ENCODE measurements around the gene SLC5A12. TPM values are rescaled to one million over a fixed set of nuclear protein-coding genes. Genes with fewer than 3 reads are reported as not detected.

SLC5A12 gene
- polyA plus RNA-seq, 1 donor (not counting 4 experiments of a cell fraction or from before 2014, with no cell fraction given): not detected

GRCh38 chr11:26757995-26758394 lies 36.1 kb upstream of the SLC5A12 start:
- H3K27ac ChIP-seq (ENCODE audit: control insufficient read depth, insufficient read depth, low read length): no peak overlapping the region
- no peak overlapping the region for H3K4me3 ChIP-seq (ENCODE audit: control insufficient read depth in 2 of 3, extremely low read depth in 1 of 3, insufficient read depth in 2 of 3, low read depth in 1 of 3, low read length in 3 of 3)
- no peaks in the 10 kb centered on the region for H3K36me3 ChIP-seq (ENCODE audit: control insufficient read depth in 2 of 2, extremely low read depth in 1 of 2, insufficient read depth in 2 of 2, low read length in 2 of 2)
- H3K9me1 ChIP-seq (ENCODE audit: control insufficient read depth, extremely low read depth, insufficient read depth, low read length): no peaks in the 10 kb centered on the region
- dilution Hi-C loops (cut with MboI; ENCODE audit: extremely low pct_ligation_motif_present, low sequenced_read_pairs): loop anchor here (25.0 kb wide), 1 partner anchor 379 kb away; no protein-coding TSS in a partner anchor
- H2AFZ ChIP-seq (ENCODE audit: control insufficient read depth, low read length): no peak overlapping the region
- H3K4me2 ChIP-seq (ENCODE audit: control insufficient read depth, extremely low read depth, insufficient read depth, low read depth, low read length): no peak overlapping the region
- H3K27me3 ChIP-seq (ENCODE audit: control insufficient read depth, extremely low read depth, insufficient read depth, low read length): no peaks in the 10 kb centered on the region
- DNase-seq (ENCODE audit: low read depth, low spot score) (no peak), FAIRE-seq (no peak)
- H3K9ac ChIP-seq (ENCODE audit: control insufficient read depth, extremely low read depth, insufficient read depth, low read length): no peak overlapping the region
- TF ChIP-seq EZH2 (IDR thresholded peaks at IDR 0.05; ENCODE audit: low read length) (no peak), CTCF (optimal IDR thresholded peaks at IDR 0.05 in 1 of 3, IDR thresholded peaks at IDR 0.05 in 1 of 3, conservative IDR thresholded peaks at IDR 0.05 in 1 of 3; ENCODE audit: extremely low read depth in 1 of 3, insufficient read depth in 2 of 3, low read length in 3 of 3) (no peak)
- H3K79me2 ChIP-seq (ENCODE audit: control insufficient read depth, insufficient read depth, low read length): no peaks in the 10 kb centered on the region
- no peaks in the 10 kb centered on the region for H4K20me1 ChIP-seq (ENCODE audit: control insufficient read depth, extremely low read depth, insufficient read depth, low read length)
- no peaks in the 10 kb centered on the region for H3K4me1 ChIP-seq (ENCODE audit: control insufficient read depth, extremely low read depth, insufficient read depth, low read length)
- no peaks in the 10 kb centered on the region for H3K9me3 ChIP-seq (ENCODE audit: control insufficient read depth, low read depth, low read length)

DNA sequence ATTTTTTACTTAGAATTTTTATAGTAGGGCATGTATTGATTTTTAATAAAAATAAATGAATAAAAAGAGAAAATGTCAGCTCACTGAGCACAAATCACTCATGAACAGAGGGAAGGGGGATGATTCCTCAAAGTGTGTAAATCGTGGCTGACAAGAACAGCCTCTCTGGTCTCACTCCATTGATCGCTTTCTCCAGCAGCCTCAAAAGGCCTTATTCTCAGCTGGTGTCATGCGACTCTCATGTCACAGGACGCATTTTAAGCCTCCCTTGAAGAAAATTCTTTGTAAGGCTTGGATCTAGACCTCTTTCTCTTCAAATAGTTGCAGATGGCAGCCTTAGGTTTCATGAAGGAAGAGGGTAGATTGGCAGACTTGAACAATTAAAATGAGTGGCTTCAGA lies 33.9 kb upstream of the SLC5A12 start:
- DNase-seq (ENCODE audit: low read depth, low spot score) (no peak), FAIRE-seq (no peak)
- Histone ChIP-seq H3K9ac (ENCODE audit: control insufficient read depth, extremely low read depth, insufficient read depth, low read length) (no peak overlapping the region), H3K4me3 (ENCODE audit: control insufficient read depth in 2 of 3, extremely low read depth in 1 of 3, insufficient read depth in 2 of 3, low read depth in 1 of 3, low read length in 3 of 3) (no peak overlapping the region), H3K9me3 (ENCODE audit: control insufficient read depth, low read depth, low read length) (no peaks in the 10 kb centered on the region), H4K20me1 (ENCODE audit: control insufficient read depth, extremely low read depth, insufficient read depth, low read length) (no peaks in the 10 kb centered on the region), H3K4me1 (ENCODE audit: control insufficient read depth, extremely low read depth, insufficient read depth, low read length) (no peaks in the 10 kb centered on the region), H2AFZ (ENCODE audit: control insufficient read depth, low read length) (no peak overlapping the region), H3K36me3 (ENCODE audit: control insufficient read depth in 2 of 2, extremely low read depth in 1 of 2, insufficient read depth in 2 of 2, low read length in 2 of 2) (no peaks in the 10 kb centered on the region), H3K79me2 (ENCODE audit: control insufficient read depth, insufficient read depth, low read length) (no peaks in the 10 kb centered on the region), H3K4me2 (ENCODE audit: control insufficient read depth, extremely low read depth, insufficient read depth, low read depth, low read length) (no peak overlapping the region), H3K27ac (ENCODE audit: control insufficient read depth, insufficient read depth, low read length) (no peak overlapping the region), H3K27me3 (ENCODE audit: control insufficient read depth, extremely low read depth, insufficient read depth, low read length) (no peaks in the 10 kb centered on the region), H3K9me1 (ENCODE audit: control insufficient read depth, extremely low read depth, insufficient read depth, low read length) (no peaks in the 10 kb centered on the region)
- TF ChIP-seq CTCF (optimal IDR thresholded peaks at IDR 0.05 in 1 of 3, IDR thresholded peaks at IDR 0.05 in 1 of 3, conservative IDR thresholded peaks at IDR 0.05 in 1 of 3; ENCODE audit: extremely low read depth in 1 of 3, insufficient read depth in 2 of 3, low read length in 3 of 3): no peak
- TF ChIP-seq EZH2 (IDR thresholded peaks at IDR 0.05; ENCODE audit: low read length): no peak
- dilution Hi-C loops (cut with MboI; ENCODE audit: extremely low pct_ligation_motif_present, low sequenced_read_pairs): loop anchor here (25.0 kb wide), 1 partner anchor 382 kb away; no protein-coding TSS in a partner anchor
